HG03460 (cell line): ENCODE results near the gene CCSER1.
"Not testable (repeated sequence)": the region's sequence is repeated elsewhere in the genome, so short reads cannot be mapped to it uniquely, and the experiment has no call there.

ENCODE experiments used
- ATAC-seq: cut with Tn5 transposase; IDR thresholded peaks from one replicate; pipeline ENCODE4 v1.9.1; 2021; ENCODE audit not compliant: unreplicated experiment

The CCSER1 gene

GRCh38 chr4:90425893-90426292 lies 298.7 kb downstream of the CCSER1 start:
- ATAC-seq = no peak

GRCh38 chr4:90438522-90438921 lies 311.3 kb downstream of the CCSER1 start:
- ATAC-seq = no peak

- ATAC-seq = no peak
Measured at GRCh38 chr4:90441770-90442169, 314.6 kb downstream of the CCSER1 start.

- ATAC-seq = no peak
Measured at GRCh38 chr4:90442619-90443018, 315.4 kb downstream of the CCSER1 start.

- ATAC-seq = no peak
Measured at GRCh38 chr4:90443231-90443630, 316.0 kb downstream of the CCSER1 start.

- ATAC-seq = no peak
Measured at GRCh38 chr4:90444904-90445303, 317.7 kb downstream of the CCSER1 start.

- no peak for ATAC-seq
Measured at GRCh38 chr4:90445380-90445779, 318.2 kb downstream of the CCSER1 start.

- no peak for ATAC-seq
Measured at GRCh38 chr4:90449626-90450025, 322.4 kb downstream of the CCSER1 start.

GRCh38 chr4:90456891-90457290 lies 329.7 kb downstream of the CCSER1 start:
- ATAC-seq = no peak

- ATAC-seq = no peak
Measured at GRCh38 chr4:90457817-90458216, 330.6 kb downstream of the CCSER1 start.

GRCh38 chr4:90458576-90458975 lies 331.4 kb downstream of the CCSER1 start:
- ATAC-seq = no peak

- ATAC-seq = no peak
Measured at GRCh38 chr4:90474484-90474883, 347.3 kb downstream of the CCSER1 start.

- no peak for ATAC-seq
Measured at GRCh38 chr4:90476019-90476418, 348.8 kb downstream of the CCSER1 start.

GRCh38 chr4:90476586-90476985 lies 349.4 kb downstream of the CCSER1 start:
- no peak for ATAC-seq

GRCh38 chr4:90484894-90485293 lies 357.7 kb downstream of the CCSER1 start:
- not testable (repeated sequence) for ATAC-seq

GRCh38 chr4:90486346-90486745 lies 359.2 kb downstream of the CCSER1 start:
- ATAC-seq = no peak

GRCh38 chr4:90495211-90495610 lies 368.0 kb downstream of the CCSER1 start:
- no peak for ATAC-seq

- no peak for ATAC-seq
Measured at GRCh38 chr4:90495936-90496335, 368.7 kb downstream of the CCSER1 start.

GRCh38 chr4:90498175-90498574 lies 371.0 kb downstream of the CCSER1 start:
- ATAC-seq = no peak

- no peak for ATAC-seq
Measured at GRCh38 chr4:90503677-90504076, 376.5 kb downstream of the CCSER1 start.

GRCh38 chr4:90515191-90515590 lies 388.0 kb downstream of the CCSER1 start:
- no peak for ATAC-seq

GRCh38 chr4:90528551-90528950 lies 401.4 kb downstream of the CCSER1 start:
- ATAC-seq = no peak

- no peak for ATAC-seq
Measured at GRCh38 chr4:90536408-90536807, 409.2 kb downstream of the CCSER1 start.

GRCh38 chr4:90537491-90537890 lies 410.3 kb downstream of the CCSER1 start:
- ATAC-seq = no peak
